ENCODE results near the gene TRIM14.
"Not testable (repeated sequence)": the region's sequence is repeated elsewhere in the genome, so short reads cannot be mapped to it uniquely, and the experiment has no call there.

The TRIM14 gene

GRCh38 chr9:98142182-98142907 is 23.3 kb upstream of the TRIM14 start:
- no peak for DNase-seq (ENCODE audit: low spot score)

- DNase-seq (ENCODE audit: low spot score) = no peak
Measured at GRCh38 chr9:98140503-98140902, 21.5 kb upstream of the TRIM14 start.

DNA sequence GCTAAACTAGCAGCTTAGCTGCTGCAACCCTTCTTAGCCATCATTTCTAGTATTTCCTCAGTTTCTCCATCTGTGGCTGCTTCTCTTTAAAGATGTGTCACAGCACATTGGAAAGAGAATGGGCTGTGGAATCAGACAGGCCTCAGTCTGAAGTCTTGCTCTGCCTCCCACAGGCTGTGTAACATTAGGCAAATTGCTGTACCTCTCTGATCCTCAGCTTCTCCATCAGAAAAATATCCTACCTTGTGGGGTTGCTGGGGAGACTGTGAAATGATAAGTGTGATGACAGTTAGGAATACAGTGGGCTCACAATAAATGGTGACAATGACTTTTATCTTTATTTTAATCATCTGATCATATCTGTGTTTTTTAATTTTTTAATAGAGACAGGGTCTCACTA is 17.5 kb upstream of the TRIM14 start:
- no peak for DNase-seq (ENCODE audit: low spot score)

- DNase-seq (ENCODE audit: low spot score) = peak; percentile 5
Measured at GRCh38 chr9:98135938-98136337, 16.9 kb upstream of the TRIM14 start.

GRCh38 chr9:98135558-98135934 is 16.5 kb upstream of the TRIM14 start:
- DNase-seq (ENCODE audit: low spot score) = no peak

- peak; percentile 7 for DNase-seq (ENCODE audit: low spot score)
Measured at GRCh38 chr9:98134702-98135557, 15.9 kb upstream of the TRIM14 start.

GRCh38 chr9:98132806-98133631 is 14.0 kb upstream of the TRIM14 start:
- no peak for DNase-seq (ENCODE audit: low spot score)

GRCh38 chr9:98132158-98132557 is 13.1 kb upstream of the TRIM14 start:
- DNase-seq (ENCODE audit: low spot score) = no peak

DNA sequence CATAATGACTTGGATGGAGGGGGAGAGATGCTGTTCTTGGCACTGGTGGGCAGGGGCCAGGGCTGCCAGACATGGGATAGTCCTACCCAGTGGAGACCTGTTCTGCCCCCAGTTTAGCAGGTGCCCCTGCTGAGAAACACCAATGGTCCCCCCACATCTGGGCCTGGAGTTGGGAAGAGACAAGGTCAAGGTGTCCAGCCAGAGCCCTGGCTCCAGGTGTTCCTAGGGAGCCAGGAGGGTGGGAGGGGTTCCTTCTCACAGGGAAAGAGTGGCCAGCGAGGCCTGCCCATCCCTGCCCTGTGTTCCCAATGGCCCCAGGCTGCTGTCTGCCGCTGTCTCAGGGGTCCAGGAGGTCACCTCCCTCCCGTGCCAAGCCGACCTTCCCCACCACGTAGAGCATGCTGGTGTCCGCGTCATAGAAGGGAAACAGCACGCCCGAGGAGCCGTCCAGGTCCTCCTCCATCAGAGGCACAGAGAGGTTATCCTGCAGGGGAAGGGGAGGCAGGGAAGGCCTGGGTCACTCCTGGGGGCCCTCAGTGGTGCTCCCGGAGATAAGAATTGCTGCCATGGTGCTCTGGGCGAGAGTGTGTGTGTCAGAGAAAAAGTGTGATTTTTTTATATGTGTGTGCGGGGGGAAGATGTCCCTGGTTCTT is 11.7 kb upstream of the TRIM14 start:
- no peak for DNase-seq (ENCODE audit: low spot score)

DNA sequence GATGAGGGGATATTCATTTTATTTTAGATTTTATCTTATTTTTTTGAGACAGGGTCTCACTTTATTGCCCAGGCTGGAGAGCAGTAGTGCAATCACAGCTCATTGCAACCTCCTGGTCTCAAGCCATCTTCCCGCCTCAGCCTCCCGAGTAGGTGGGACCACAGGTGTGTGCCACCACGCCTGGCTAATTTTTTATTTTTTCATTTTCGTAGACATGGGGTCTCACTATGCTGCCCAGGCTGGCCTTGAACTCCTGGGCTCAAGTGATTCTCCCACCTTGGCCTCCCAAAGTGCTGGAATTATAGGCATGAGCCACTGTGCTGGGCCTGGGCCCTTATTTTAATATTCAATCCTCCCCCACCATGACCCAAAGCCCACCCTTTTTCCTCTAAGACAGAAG is 11.0 kb upstream of the TRIM14 start:
- not testable (repeated sequence) for DNase-seq (ENCODE audit: low spot score)

DNA sequence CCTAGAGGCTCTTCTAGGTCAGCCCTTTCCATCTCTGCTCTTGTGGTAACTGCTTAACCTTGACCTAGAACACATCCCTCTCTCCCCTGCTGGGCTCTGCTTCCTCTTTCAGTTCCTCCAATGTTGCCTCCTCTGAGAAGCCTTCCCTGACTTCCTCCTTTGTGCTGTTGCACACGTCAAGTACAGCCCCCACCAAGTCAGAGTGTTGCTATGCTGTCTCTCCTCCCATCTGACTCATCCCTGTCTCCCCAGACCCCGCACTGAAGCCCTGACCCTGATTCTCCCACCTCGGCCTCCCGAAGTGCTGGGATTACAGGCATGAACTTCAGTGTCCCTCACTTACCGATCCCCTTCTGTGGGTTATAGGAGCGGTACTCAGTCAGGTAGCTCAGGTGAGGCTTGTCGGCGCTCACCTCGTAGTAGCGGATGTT is 10.4 kb upstream of the TRIM14 start:
- no peak for DNase-seq (ENCODE audit: low spot score)

DNA sequence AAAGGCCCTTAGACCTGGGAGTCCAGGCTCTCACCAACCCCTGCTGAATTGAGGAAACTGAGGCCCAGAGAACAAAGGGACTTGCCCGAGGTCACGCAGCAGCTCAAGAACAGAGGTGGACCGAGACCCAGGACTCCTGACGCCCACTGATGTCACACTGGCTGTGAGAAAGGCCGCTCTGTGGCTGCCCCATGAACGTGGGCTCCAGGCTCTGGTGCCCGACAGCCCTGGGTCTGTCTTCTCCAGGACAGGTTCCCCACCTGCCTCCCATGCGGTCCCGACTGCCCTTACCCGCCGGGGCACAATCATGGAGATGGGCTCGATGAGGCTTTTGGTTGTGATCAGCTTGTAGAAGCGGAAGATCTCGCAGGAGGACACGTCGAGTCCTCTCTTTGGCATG is 9.3 kb upstream of the TRIM14 start:
- no peak for DNase-seq (ENCODE audit: low spot score)

DNA sequence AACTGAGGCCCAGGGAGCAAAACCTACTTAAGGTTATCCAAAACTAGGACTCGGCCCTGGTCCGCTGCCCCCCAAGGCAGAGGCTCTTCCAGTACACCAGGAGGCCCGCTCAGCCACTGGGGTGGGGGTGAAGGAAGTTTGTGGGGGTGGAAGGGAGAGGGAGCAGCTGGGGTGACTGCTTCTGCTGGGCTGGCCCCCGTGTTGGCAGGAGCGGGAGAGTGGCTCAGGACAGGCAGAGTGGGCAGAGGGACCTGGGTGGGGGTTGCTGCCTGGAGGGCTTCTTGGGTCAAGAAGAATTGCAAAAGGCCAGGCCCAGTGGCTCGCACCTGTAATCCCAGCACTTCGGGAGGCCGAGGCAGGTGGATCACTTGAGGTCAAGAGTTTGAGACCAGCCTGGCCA is 8.2 kb upstream of the TRIM14 start:
- DNase-seq (ENCODE audit: low spot score) = no peak

DNA sequence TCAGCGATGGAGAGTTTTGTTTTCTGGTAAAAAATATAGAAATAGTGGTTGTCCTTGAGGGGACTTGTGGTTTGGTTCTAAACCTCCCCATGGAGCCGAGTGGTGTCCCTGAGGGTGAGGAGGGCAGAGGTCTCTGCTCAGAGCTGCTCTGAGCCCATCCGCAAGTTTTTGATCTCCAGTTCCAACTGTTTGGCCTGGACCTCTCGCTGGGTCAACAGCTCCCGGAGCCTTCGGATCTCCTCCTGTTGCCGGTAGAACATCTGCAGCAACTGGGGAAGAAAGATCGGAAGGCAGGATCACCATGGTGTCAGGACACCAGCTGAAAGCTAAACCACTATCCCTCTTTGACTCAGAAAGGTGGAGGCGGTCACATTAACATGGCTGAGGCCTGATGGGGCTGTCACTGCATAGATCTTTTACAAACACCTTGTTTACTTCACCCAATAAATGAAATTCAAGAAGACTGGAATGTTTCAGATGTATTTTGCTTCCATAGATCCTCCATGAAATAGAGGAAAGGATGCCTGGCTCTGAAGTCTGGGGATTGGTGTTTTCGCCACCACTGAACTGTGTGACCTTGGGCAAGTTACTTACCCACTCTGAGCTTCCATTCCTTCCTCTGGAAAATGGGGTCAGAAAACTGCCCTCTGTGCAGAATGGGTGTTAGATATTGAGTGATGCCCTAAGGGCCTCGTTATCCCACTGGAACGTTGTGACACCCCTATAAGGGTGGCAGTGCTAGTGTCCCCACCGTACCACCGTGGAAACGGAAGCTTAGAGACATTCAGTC is 5.8 kb upstream of the TRIM14 start:
- no peak for DNase-seq (ENCODE audit: low spot score)

DNA sequence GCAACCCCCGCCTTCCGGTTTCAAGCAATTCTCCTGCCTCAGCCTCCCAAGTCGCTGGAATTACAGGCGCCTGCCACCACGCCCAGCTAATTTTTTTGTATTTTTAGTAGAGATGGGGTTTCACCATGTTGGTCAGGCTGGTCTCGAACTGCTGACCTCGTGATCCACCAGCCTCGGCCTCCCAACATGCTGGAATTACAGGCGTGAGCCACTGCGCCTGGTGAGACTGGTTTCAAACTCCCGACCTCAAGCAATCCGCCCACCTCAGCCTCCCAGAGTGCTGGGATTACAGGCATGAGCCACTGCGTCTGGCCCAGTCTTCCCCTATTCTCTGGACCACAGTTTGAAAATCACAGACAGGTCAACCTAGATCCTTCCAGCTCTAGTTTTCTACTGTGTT is 5.1 kb upstream of the TRIM14 start:
- DNase-seq (ENCODE audit: low spot score) = not testable (repeated sequence)

DNA sequence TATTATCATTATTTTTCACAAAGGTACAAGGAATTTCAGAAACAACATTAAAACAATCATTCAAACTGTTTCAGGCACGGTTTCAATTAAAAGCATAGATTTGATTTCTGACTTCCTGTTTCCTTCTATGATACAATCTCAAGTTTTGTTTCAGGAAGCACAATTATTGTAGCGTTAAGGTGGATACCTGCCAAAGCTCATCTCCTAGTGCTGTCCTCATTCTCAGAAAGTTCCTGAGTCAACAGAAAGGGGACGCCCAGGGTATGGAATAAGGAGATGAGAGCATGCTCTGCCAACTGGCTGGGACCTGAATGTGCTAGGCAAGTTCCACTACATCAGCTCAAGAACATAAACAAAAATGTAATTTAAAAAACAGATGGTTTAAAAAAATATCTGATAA is 2.0 kb upstream of the TRIM14 start:
- no peak for DNase-seq (ENCODE audit: low spot score)

GRCh38 chr9:98120476-98120875 is 1.5 kb upstream of the TRIM14 start:
- DNase-seq (ENCODE audit: low spot score) = no peak

DNA sequence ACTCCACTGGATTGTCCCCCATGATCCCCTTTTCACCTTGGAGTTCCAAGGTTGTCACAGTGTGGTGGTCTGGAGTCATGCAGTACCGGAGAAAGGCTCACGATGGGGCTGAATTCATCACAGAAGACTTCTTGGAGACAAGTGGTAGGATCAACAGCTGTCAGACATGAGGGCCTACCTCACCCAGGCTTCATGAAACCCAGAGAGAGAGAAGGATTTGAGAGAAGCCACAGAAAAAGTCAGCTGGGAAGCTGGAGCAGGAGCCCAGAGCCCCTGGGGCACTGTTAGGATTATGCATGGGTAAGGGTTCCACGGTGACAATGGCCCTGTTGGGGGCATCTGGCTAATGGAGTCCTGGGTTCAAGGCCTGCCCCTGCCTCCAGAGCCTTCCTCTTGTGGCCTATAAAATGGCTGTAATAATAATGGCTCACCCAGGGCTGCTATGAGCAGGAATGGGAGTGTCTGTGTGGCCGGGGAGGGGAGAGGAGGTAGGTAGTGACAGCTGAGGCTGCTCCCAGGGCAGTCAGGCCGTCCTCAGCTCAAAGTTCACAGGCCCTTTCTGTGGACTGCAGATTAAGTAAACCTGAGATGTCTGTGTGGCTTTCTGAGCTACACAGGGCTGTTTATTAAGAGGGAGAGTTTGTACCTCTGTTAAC is 910 bp downstream of the TRIM14 start:
- no peak for DNase-seq (ENCODE audit: low spot score)

- DNase-seq (ENCODE audit: low spot score) = not testable (repeated sequence)
Measured at GRCh38 chr9:98117097-98117496, 1.9 kb downstream of the TRIM14 start.

DNA sequence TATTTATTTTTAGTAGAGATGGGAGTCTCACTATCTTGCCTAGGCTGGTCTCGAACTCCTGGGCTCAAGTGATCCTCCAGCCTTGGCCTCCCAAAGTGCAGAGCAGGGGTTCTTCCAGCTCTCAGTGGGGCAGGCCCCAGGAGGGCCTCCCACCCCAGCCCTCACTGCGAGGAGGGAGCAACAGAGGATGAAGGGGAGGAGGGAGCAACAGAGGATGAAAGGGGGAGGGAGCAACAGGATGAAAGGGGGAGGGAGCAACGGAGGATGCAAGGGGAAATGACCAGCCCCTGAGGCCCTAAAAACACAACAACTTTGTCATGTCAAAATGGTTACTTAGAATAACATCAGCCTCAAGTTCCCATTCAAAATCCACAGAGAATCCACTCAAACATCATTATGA is 10.0 kb downstream of the TRIM14 start:
- no peak for DNase-seq (ENCODE audit: low spot score)

Data from AG20443 (cell line).